ENCODE data around the gene NAB1.

- TF ChIP-seq POLR2A (IDR thresholded peaks at IDR 0.05): no peak
- no peak for TF ChIP-seq EP300 (IDR thresholded peaks at IDR 0.05)
Observed at GRCh38 chr2:190711069-190711468, 62.2 kb downstream of the NAB1 start.

Data from tibial nerve (tissue), 3 donors.